B cell (primary cell): ENCODE data around the gene ANTXRL. TPM values are rescaled to one million over a fixed set of nuclear protein-coding genes. Genes with fewer than 3 reads are reported as not detected.
"Not testable (repeated sequence)": the region's sequence is repeated elsewhere in the genome, so short reads cannot be mapped to it uniquely, and the experiment has no call there.

Source experiments
- ATAC-seq: fragments of 200-7000 bp; cut with Tn5 transposase; one replicate; pipeline ENCODE4 v1.10.0; 2021; ENCODE audit warnings: low read depth, mild to moderate bottlenecking, moderate number of reproducible peaks, moderate library complexity
- CTCF ChIA-PET: fragments of 350-600 bp; sonication (Branson Sonifier 250); formaldehyde crosslinking; loops from one replicate; lab custom pipeline; 2021; ENCODE audit warnings: antibody characterized with exemption, inconsistent platforms; lab: Charles Lee
- POLR2A ChIA-PET: fragments of 350-600 bp; sonication (Branson Sonifier 250); formaldehyde crosslinking; loops from one replicate; lab custom pipeline; 2021; ENCODE audit warnings: antibody characterized with exemption; lab: Charles Lee
- DNase-seq: peaks from one replicate; pipeline ENCODE4 v3.0.0; 2013
- H2AFZ ChIP-seq: 2 replicates; pipeline ENCODE4 v1.6.1; 2012; ENCODE audit warnings: mild to moderate bottlenecking, low read depth, low read length; ENCODE audit not compliant: insufficient read depth, poor library complexity, severe bottlenecking
- H3K27ac ChIP-seq, 2 donors: 1 replicate in 1 of 2; 2 replicates in 1 of 2; pipeline ENCODE4 v1.5.1; 2012 to 2013; ENCODE audit warnings: low read length in 2 of 2, mild to moderate bottlenecking in 2 of 2, moderate library complexity in 1 of 2
- H3K27me3 ChIP-seq, 4 experiments: fragments of 200-600 bp in 1 of 4; sonication (generic) in 1 of 4; replicated peaks in 1 of 4; 1 replicate in 2 of 4; 2 replicates in 2 of 4; pipeline versions ENCODE4 v1.6.1 to v1.7.0; 2013 to 2016; ENCODE audit warnings: low read length in 3 of 4, mild to moderate bottlenecking in 2 of 4, mixed read lengths in 1 of 4, moderate library complexity in 1 of 4; ENCODE audit not compliant: insufficient read depth in 4 of 4, control insufficient read depth in 3 of 4; ENCODE audit errors: control extremely low read depth in 1 of 4
- H3K36me3 ChIP-seq, 2 experiments: replicated peaks in 1 of 2; 1 replicate in 1 of 2; 2 replicates in 1 of 2; pipeline versions ENCODE4 v1.6.1 to v1.7.1; 2013; ENCODE audit warnings: low read length in 1 of 2; ENCODE audit not compliant: insufficient read depth in 2 of 2, control insufficient read depth in 1 of 2; ENCODE audit errors: control extremely low read depth in 1 of 2, extremely low read depth in 1 of 2
- H3K4me1 ChIP-seq, 2 donors: fragments of 200-600 bp in 1 of 2; sonication (generic) in 1 of 2; 1 replicate in 1 of 2; 2 replicates in 1 of 2; pipeline versions ENCODE4 v1.5.1 to v1.6.1; 2013 to 2017; ENCODE audit warnings: low read length in 2 of 2; ENCODE audit not compliant: control insufficient read depth in 2 of 2, insufficient read depth in 2 of 2
- H3K4me2 ChIP-seq: replicated peaks from 2 replicates; pipeline ENCODE3; 2012; ENCODE audit warnings: mild to moderate bottlenecking, low read depth, low read length; ENCODE audit not compliant: poor library complexity, severe bottlenecking
- H3K4me3 ChIP-seq, 5 experiments: fragments of 200-600 bp in 1 of 5; sonication (generic) in 1 of 5; 1 replicate in 3 of 5; 2 replicates in 2 of 5; pipeline versions ENCODE4 v1.5.1 to v1.7.0; 2011 to 2016; ENCODE audit warnings: low read length in 4 of 5, mild to moderate bottlenecking in 4 of 5, low read depth in 2 of 5, control low read depth in 1 of 5, moderate library complexity in 1 of 5; ENCODE audit not compliant: insufficient read depth in 1 of 5; ENCODE audit errors: control extremely low read depth in 1 of 5, extremely low read depth in 1 of 5
- H3K79me2 ChIP-seq: fragments of 200-600 bp; sonication (generic); one replicate; pipeline ENCODE4 v1.6.0; 2016; ENCODE audit warnings: low read length; ENCODE audit not compliant: control insufficient read depth, insufficient read depth
- H3K9ac ChIP-seq: fragments of 200-600 bp; sonication (generic); 2 replicates; pipeline ENCODE4 v1.6.1; 2017; ENCODE audit warnings: mild to moderate bottlenecking, low read length, moderate library complexity
- H3K9me3 ChIP-seq, 3 donors: one replicate each; pipeline versions ENCODE4 v1.6.1 to v1.7.1; 2013; ENCODE audit warnings: low read length in 2 of 3; ENCODE audit not compliant: control insufficient read depth in 2 of 3, insufficient read depth in 1 of 3; ENCODE audit errors: control extremely low read depth in 1 of 3
- H4K20me1 ChIP-seq: 2 replicates; pipeline ENCODE4 v1.6.0; 2012; ENCODE audit warnings: mild to moderate bottlenecking, low read length; ENCODE audit not compliant: insufficient read depth, control insufficient read depth, poor library complexity, severe bottlenecking
- H3K27ac Mint-ChIP-seq: one replicate; pipeline ENCODE4 v1.8.0; 2021; ENCODE audit warnings: mixed read lengths
- H3K27me3 Mint-ChIP-seq: one replicate; pipeline ENCODE4 v1.8.0; 2021; ENCODE audit warnings: mixed read lengths
- H3K4me1 Mint-ChIP-seq: one replicate; pipeline ENCODE4 v1.8.0; 2021; ENCODE audit warnings: mixed read lengths
- H3K4me3 Mint-ChIP-seq: one replicate; pipeline ENCODE4 v1.8.0; 2021; ENCODE audit warnings: mixed read lengths
- H3K9me3 Mint-ChIP-seq: one replicate; pipeline ENCODE4 v1.8.0; 2022; ENCODE audit warnings: mixed read lengths; ENCODE audit not compliant: insufficient read depth
- WGBS: methylation state at CpG from one replicate; pipeline ENCODE4 v1.1.5; 2013; ENCODE audit warnings: missing lambda C conversion rate; ENCODE audit not compliant: insufficient coverage; 5-methylcytosine and 5-hydroxymethylcytosine counted together
- intact Hi-C: fragments of 100-400 bp; cut with micrococcal nuclease; formaldehyde crosslinking; loops from one replicate; pipeline ENCODE4 v1.10.0; 2022
- polyA plus RNA-seq: library from polyadenylated mRNA; depleted of rRNA; stranded (reverse); fragments of >200 nt; gene quantifications from 2 replicates; pipeline ENCODE4 v1.2.3, GENCODE V29; 2012
- total RNA-seq, 2 donors: library from RNA; stranded (reverse); fragments of 120-200 nt in 1 of 2; gene quantifications; 1 replicate in 1 of 2; 2 replicates in 1 of 2; pipeline versions ENCODE4 v1.2.3 to v1.2.4, GENCODE V29; 2013 to 2022

Gene ANTXRL
- total and polyA plus RNA-seq, 2 donors (not counting 1 experiment from before 2014, with no cell fraction given) = not detected

DNA sequence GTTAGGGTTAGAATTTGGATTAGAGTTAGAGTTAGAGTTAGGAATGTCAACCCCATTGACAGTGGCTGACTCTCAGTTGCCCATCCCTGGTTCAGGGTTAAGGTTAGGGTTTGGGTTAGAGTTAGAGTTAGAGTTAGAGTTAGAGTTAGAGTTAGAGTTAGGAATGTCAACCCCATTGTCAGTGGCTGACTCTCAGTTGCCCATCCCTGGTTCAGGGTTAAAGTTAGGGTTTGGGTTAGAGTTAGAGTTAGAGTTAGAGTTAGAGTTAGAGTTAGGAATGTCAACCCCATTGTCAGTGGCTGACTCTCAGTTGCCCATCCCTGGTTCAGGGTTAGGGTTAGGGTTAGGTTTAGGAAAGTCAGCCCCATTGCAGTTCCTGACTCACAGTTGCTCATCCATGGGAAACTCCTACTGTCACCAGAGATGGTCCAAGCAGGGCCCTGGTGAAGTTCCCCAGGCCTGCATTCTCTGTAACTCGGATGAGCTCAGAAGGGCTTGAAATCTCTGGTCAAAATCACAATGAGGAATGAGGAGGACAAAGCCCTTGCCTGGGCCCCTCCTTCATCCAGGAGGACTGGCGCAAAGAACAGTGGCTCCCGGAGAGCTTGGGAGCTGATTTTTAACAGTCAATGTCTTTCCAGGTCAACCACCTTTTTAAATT lies 8.7 kb downstream of the ANTXRL start:
- Mint-ChIP-seq H3K27me3 (peaks cover 32% of the 10 kb centered on the region), H3K4me1 (peaks cover 21% of the 10 kb centered on the region)
- WGBS = 83% methylated on average over 2 of the region's 3 CpGs
- CTCF ChIA-PET, H3K4me3 Mint-ChIP-seq, H3K9me3 Mint-ChIP-seq, DNase-seq, H3K9me3 ChIP-seq, H4K20me1 ChIP-seq, H3K9ac ChIP-seq, POLR2A ChIA-PET, H3K79me2 ChIP-seq, H3K27ac Mint-ChIP-seq, H2AFZ ChIP-seq, H3K27me3 ChIP-seq, intact Hi-C loops, H3K36me3 ChIP-seq, H3K4me3 ChIP-seq, H3K4me2 ChIP-seq, ATAC-seq, H3K27ac ChIP-seq: not testable (repeated sequence)
- H3K4me1 ChIP-seq = peaks cover 23 to 27% of the 10 kb centered on the region in 2 donors

DNA sequence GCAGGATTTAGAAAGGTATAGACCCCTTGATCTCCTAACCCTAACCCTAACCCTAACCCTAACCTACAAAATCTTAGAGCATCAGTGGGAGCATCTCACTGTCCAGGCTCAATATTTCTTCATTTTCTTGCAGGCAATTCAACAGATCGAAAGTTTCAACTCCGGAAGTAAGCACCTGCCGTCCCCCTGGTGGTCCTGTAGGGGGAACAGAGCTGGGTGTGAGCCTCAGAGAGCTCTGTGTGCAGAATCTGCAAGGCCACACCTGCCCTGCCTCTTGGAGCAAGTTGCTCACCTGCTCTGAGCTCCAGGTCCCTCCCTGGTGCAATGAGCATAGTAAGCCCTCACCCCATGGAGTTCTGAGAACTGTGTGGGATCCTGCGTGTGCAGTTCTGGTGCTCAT lies 9.3 kb downstream of the ANTXRL start:
- H3K27me3 ChIP-seq, DNase-seq, H3K9me3 ChIP-seq, H3K4me3 Mint-ChIP-seq, ATAC-seq, H3K9me3 Mint-ChIP-seq, H3K36me3 ChIP-seq, H3K9ac ChIP-seq, CTCF ChIA-PET, H3K27ac Mint-ChIP-seq, H3K4me3 ChIP-seq, intact Hi-C loops, H3K4me2 ChIP-seq, H3K27ac ChIP-seq, H4K20me1 ChIP-seq, H2AFZ ChIP-seq, H3K79me2 ChIP-seq, POLR2A ChIA-PET: not testable (repeated sequence)
- WGBS = 83% methylated on average over 1 of the region's 4 CpGs
- Mint-ChIP-seq H3K4me1 (peaks cover 24% of the 10 kb centered on the region), H3K27me3 (peaks cover 26% of the 10 kb centered on the region)
- H3K4me1 ChIP-seq = peaks cover 29 to 33% of the 10 kb centered on the region in 2 donors
